ENCODE results near the gene CDX1.

Gene CDX1

GRCh38 chr5:150213530-150213929, 47.0 kb downstream of the CDX1 start:
- no peak for TF ChIP-seq POLR2A (IDR thresholded peaks at IDR 0.05; ENCODE audit: extremely low read depth, insufficient read length)
- TF ChIP-seq MYC (IDR thresholded peaks at IDR 0.05; ENCODE audit: low read depth, low read length): no peak
- TF ChIP-seq, protein P1, sequence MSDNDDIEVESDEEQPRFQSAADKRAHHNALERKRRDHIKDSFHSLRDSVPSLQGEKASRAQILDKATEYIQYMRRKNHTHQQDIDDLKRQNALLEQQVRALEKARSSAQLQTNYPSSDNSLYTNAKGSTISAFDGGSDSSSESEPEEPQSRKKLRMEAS (IDR thresholded peaks at IDR 0.05; ENCODE audit: low read depth, low read length): no peak
- TF ChIP-seq CTCF (IDR thresholded peaks at IDR 0.05; ENCODE audit: low read depth, low read length): no peak
- no peak overlapping the region for H3K4me3 ChIP-seq (ENCODE audit: low read depth, low read length)
- peak; percentile 32 for DNase-seq (ENCODE audit: low read depth)

DNA sequence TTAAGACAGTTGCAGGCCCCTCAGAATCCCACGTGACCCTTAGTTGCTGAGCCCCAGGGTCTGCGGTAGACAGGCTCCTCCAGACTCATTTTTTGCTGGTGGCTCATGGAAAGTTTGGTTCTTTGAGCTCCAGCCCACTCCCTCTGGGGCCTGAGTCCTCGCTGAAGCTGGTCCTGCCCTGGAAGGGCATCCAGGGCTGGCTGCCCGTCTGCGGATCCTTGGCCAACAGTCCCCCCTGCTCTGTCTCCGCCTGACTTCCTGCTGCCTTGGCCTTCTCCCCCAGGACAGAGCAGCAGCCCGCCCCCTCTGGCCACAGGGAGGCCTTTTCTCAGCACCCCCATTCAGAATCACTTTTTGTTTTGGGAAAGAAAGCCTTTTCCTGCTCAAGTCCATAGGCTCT, 47.7 kb downstream of the CDX1 start:
- DNase-seq (ENCODE audit: low read depth): no peak
- TF ChIP-seq MYC (IDR thresholded peaks at IDR 0.05; ENCODE audit: low read depth, low read length): no peak
- TF ChIP-seq POLR2A (IDR thresholded peaks at IDR 0.05; ENCODE audit: extremely low read depth, insufficient read length): no peak
- TF ChIP-seq, protein P1 (IDR thresholded peaks at IDR 0.05; ENCODE audit: low read depth, low read length): no peak
- no peak for TF ChIP-seq CTCF (IDR thresholded peaks at IDR 0.05; ENCODE audit: low read depth, low read length)
- no peak overlapping the region for H3K4me3 ChIP-seq (ENCODE audit: low read depth, low read length)

- TF ChIP-seq, protein P1 (IDR thresholded peaks at IDR 0.05; ENCODE audit: low read depth, low read length): no peak
- TF ChIP-seq MYC (IDR thresholded peaks at IDR 0.05; ENCODE audit: low read depth, low read length) (no peak), CTCF (IDR thresholded peaks at IDR 0.05; ENCODE audit: low read depth, low read length) (no peak), POLR2A (IDR thresholded peaks at IDR 0.05; ENCODE audit: extremely low read depth, insufficient read length) (no peak)
- DNase-seq (ENCODE audit: low read depth): no peak
- no peak overlapping the region for H3K4me3 ChIP-seq (ENCODE audit: low read depth, low read length)
Measured at GRCh38 chr5:150215979-150216944, 49.7 kb downstream of the CDX1 start.

- no peak overlapping the region for H3K4me3 ChIP-seq (ENCODE audit: low read depth, low read length)
- DNase-seq (ENCODE audit: low read depth): no peak
- TF ChIP-seq, protein P1 (IDR thresholded peaks at IDR 0.05; ENCODE audit: low read depth, low read length): no peak
- TF ChIP-seq CTCF (IDR thresholded peaks at IDR 0.05; ENCODE audit: low read depth, low read length): no peak
- TF ChIP-seq MYC (IDR thresholded peaks at IDR 0.05; ENCODE audit: low read depth, low read length): no peak
- TF ChIP-seq POLR2A (IDR thresholded peaks at IDR 0.05; ENCODE audit: extremely low read depth, insufficient read length): no peak
Measured at GRCh38 chr5:150217038-150217437, 50.5 kb downstream of the CDX1 start.

DNA sequence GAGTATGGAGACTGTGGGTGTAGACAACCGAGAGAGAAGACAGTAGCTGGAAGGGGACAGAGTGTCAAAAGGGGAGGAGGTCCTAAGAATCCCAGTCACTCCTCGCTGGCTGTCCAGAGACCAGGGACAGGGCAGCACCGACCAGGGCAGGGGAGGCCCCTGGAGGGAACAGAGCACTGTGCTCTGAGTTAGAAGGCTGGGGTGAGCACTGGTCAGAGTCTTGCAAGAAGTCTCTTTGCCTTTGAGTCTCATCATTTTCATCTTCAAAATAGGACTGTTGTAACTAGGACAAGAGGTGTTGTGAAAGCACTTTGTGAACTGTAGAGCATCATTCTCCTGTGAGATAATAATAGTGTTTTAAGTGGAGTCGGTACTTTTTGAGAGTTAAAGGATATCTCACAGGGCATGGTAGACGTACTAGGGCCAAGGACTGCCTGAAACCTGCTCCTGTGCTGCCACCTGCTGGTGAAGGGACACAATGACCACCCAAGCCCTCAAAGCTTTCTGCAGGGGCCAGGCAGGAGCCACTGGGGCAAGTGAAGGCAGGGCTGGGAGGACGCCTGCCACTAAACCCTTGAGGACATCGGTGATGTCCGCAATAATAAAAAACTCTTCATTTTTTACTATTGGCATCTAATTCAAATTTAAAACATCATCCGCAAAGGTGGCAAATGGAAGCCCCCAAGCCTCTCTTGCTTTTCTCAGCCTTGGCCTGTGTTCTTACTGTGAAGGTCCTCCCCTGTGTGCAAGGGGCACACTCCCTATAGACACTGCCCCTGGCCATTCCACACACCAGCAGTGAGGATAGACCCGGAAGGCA, 51.5 kb downstream of the CDX1 start:
- H3K4me3 ChIP-seq (ENCODE audit: low read depth, low read length): no peak overlapping the region
- TF ChIP-seq MYC (IDR thresholded peaks at IDR 0.05; ENCODE audit: low read depth, low read length): no peak; the same call in 1 of the 2 replicates
- no peak for TF ChIP-seq POLR2A (IDR thresholded peaks at IDR 0.05; ENCODE audit: extremely low read depth, insufficient read length)
- TF ChIP-seq, protein P1 (IDR thresholded peaks at IDR 0.05; ENCODE audit: low read depth, low read length): peak; percentile 55; the same call in 1 of the 2 replicates
- TF ChIP-seq CTCF (IDR thresholded peaks at IDR 0.05; ENCODE audit: low read depth, low read length): peak; percentile 78
- DNase-seq (ENCODE audit: low read depth): peak; percentile 87

Data from NB4 (cell line).